ENCODE data around the gene SMC1A.

Gene SMC1A

GRCh38 chrX:53354669-53355068 is 67.8 kb downstream of the SMC1A start:
- H3K4me3 ChIP-seq (ENCODE audit: low read depth, low read length) = no peak overlapping the region
- H3K23ac ChIP-seq (ENCODE audit: low read length) = no peak overlapping the region
- no peak overlapping the region for H3K14ac ChIP-seq (ENCODE audit: low read length)
- no peaks in the 10 kb centered on the region for H3K79me2 ChIP-seq (ENCODE audit: control insufficient read depth, insufficient read depth, low read length, poor library complexity)
- no peak overlapping the region for H3K4ac ChIP-seq (ENCODE audit: low read depth, low read length)
- no peak overlapping the region for H2BK5ac ChIP-seq (ENCODE audit: low read depth, low read length, poor library complexity)
- no peak overlapping the region for H4K12ac ChIP-seq (ENCODE audit: low read depth, low read length)
- H3K18ac ChIP-seq (ENCODE audit: low read length) = no peak overlapping the region
- WGBS (ENCODE audit: extremely low coverage, insufficient coverage, insufficient read length) = 100% methylated on average over 1 of the region's 2 CpGs
- no peaks in the 10 kb centered on the region for H3K79me1 ChIP-seq (ENCODE audit: low read length)
- H3K4me2 ChIP-seq (ENCODE audit: low read length) = no peak overlapping the region
- H3K9ac ChIP-seq (ENCODE audit: low read length) = no peak overlapping the region
- no peak overlapping the region for H3K27ac ChIP-seq (ENCODE audit: low read depth, low read length)
- no peaks in the 10 kb centered on the region for H3K9me3 ChIP-seq (ENCODE audit: insufficient read depth, low read depth, low read length)
- no peak overlapping the region for H4K91ac ChIP-seq (ENCODE audit: low read depth, low read length)
- no peak overlapping the region for H2AK5ac ChIP-seq (ENCODE audit: low read length)
- H3K27me3 ChIP-seq (ENCODE audit: insufficient read depth, low read length) = no peaks in the 10 kb centered on the region
- no peak overlapping the region for H2BK120ac ChIP-seq (ENCODE audit: insufficient read depth, low read length, poor library complexity)
- H4K8ac ChIP-seq (ENCODE audit: low read depth, low read length) = no peak overlapping the region
- H2BK12ac ChIP-seq (ENCODE audit: low read length) = no peak overlapping the region
- H3K4me1 ChIP-seq (ENCODE audit: control insufficient read depth in 1 of 2, insufficient read depth in 2 of 2, low read length in 2 of 2) = no peaks in the 10 kb centered on the region
- H2AFZ ChIP-seq (ENCODE audit: insufficient read depth, low read length, poor library complexity) = no peak overlapping the region
- DNase-seq = no peak
- H3K36me3 ChIP-seq (ENCODE audit: control insufficient read depth in 1 of 2, insufficient read depth in 2 of 2, low read length in 2 of 2) = no peaks in the 10 kb centered on the region

DNA sequence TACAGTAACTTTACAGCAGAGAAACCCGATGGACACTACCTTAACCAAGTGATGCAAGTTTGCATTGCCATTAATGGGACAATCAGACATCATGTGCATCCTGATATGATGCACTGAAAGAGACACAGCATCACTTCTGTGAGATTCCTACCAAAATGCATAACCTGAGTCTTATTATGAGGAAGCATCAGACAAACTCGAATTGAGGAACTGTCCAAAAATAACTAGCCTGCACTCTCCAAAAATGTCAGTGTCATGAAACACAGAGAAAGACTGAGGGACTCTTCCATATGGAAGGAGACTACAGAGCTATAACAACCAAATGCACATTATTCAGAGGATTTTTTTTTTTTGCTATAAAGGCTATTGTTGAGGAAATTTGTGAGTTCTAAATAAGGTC is 74.5 kb downstream of the SMC1A start:
- Histone ChIP-seq H3K36me3 (ENCODE audit: control insufficient read depth in 1 of 2, insufficient read depth in 2 of 2, low read length in 2 of 2) (no peaks in the 10 kb centered on the region), H2BK12ac (ENCODE audit: low read length) (no peak overlapping the region), H2AK5ac (ENCODE audit: low read length) (no peak overlapping the region), H3K14ac (ENCODE audit: low read length) (no peak overlapping the region), H3K4me3 (ENCODE audit: low read depth, low read length) (no peak overlapping the region), H3K23ac (ENCODE audit: low read length) (no peak overlapping the region), H3K9ac (ENCODE audit: low read length) (no peak overlapping the region), H4K12ac (ENCODE audit: low read depth, low read length) (no peak overlapping the region), H3K18ac (ENCODE audit: low read length) (no peak overlapping the region), H2AFZ (ENCODE audit: insufficient read depth, low read length, poor library complexity) (no peak overlapping the region), H3K27me3 (ENCODE audit: insufficient read depth, low read length) (no peaks in the 10 kb centered on the region), H3K79me2 (ENCODE audit: control insufficient read depth, insufficient read depth, low read length, poor library complexity) (no peaks in the 10 kb centered on the region), H3K79me1 (ENCODE audit: low read length) (no peaks in the 10 kb centered on the region), H2BK120ac (ENCODE audit: insufficient read depth, low read length, poor library complexity) (no peak overlapping the region), H3K27ac (ENCODE audit: low read depth, low read length) (no peak overlapping the region), H4K8ac (ENCODE audit: low read depth, low read length) (no peak overlapping the region), H3K4me2 (ENCODE audit: low read length) (no peak overlapping the region), H3K4me1 (ENCODE audit: control insufficient read depth in 1 of 2, insufficient read depth in 2 of 2, low read length in 2 of 2) (no peaks in the 10 kb centered on the region), H4K91ac (ENCODE audit: low read depth, low read length) (no peak overlapping the region), H3K9me3 (ENCODE audit: insufficient read depth, low read depth, low read length) (no peaks in the 10 kb centered on the region), H3K4ac (ENCODE audit: low read depth, low read length) (no peak overlapping the region), H2BK5ac (ENCODE audit: low read depth, low read length, poor library complexity) (no peak overlapping the region)
- DNase-seq = no peak
- WGBS (ENCODE audit: extremely low coverage, insufficient coverage, insufficient read length) = no CpG with 5 or more reads among the region's 2 CpGs

DNA sequence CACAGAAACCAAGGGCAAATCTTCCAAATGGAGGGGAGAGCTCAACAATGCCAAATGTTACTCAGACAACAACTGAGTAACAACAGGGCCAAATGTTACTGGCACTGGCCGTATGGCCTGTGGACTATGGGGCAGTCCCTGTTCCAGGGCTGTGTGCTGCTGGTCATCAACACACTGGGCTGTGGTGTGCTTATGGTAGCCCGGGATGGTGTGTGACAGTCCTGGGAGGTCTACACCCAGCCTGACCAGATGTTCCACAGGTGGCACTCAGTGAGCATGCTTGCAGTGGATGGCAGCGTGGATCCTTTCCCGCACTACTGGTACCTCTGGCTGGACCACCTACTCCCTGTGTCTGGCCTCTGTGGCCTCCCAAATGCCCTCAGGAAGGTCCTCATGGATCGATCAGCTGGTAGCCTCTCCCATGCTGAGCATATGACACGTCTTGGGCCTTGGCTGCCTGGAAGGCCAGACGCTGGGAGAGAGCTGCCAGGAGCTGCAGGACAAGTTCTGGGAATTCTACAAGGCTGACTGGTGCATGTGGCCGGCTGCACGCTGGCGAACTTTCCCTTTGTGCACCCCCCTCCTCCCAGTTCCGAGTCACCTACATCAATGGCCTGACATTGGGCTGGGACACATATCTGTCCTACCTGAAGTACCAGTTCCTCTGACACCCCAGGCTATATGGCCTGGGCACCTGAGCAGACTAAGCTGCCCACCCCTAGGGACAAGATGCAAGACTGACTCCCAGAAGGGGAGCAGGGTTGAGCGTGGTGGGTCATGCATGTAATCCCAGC is 81.4 kb downstream of the SMC1A start:
- Histone ChIP-seq H3K18ac (ENCODE audit: low read length) (no peak overlapping the region), H3K4me2 (ENCODE audit: low read length) (no peak overlapping the region), H4K91ac (ENCODE audit: low read depth, low read length) (no peak overlapping the region), H3K36me3 (ENCODE audit: control insufficient read depth in 1 of 2, insufficient read depth in 2 of 2, low read length in 2 of 2) (no peaks in the 10 kb centered on the region), H2BK120ac (ENCODE audit: insufficient read depth, low read length, poor library complexity) (no peak overlapping the region), H2BK5ac (ENCODE audit: low read depth, low read length, poor library complexity) (no peak overlapping the region), H3K4ac (ENCODE audit: low read depth, low read length) (no peak overlapping the region), H4K8ac (ENCODE audit: low read depth, low read length) (no peak overlapping the region), H2BK12ac (ENCODE audit: low read length) (no peak overlapping the region), H3K9me3 (ENCODE audit: insufficient read depth, low read depth, low read length) (no peaks in the 10 kb centered on the region), H2AFZ (ENCODE audit: insufficient read depth, low read length, poor library complexity) (no peak overlapping the region), H3K9ac (ENCODE audit: low read length) (no peak overlapping the region), H3K4me1 (ENCODE audit: control insufficient read depth in 1 of 2, insufficient read depth in 2 of 2, low read length in 2 of 2) (peaks cover 5 to 8% of the 10 kb centered on the region in 2 experiments), H3K27me3 (ENCODE audit: insufficient read depth, low read length) (no peaks in the 10 kb centered on the region), H3K4me3 (ENCODE audit: low read depth, low read length) (no peak overlapping the region), H3K14ac (ENCODE audit: low read length) (no peak overlapping the region), H3K27ac (ENCODE audit: low read depth, low read length) (no peak overlapping the region), H3K79me1 (ENCODE audit: low read length) (no peaks in the 10 kb centered on the region), H3K23ac (ENCODE audit: low read length) (no peak overlapping the region), H4K12ac (ENCODE audit: low read depth, low read length) (no peak overlapping the region), H3K79me2 (ENCODE audit: control insufficient read depth, insufficient read depth, low read length, poor library complexity) (no peaks in the 10 kb centered on the region), H2AK5ac (ENCODE audit: low read length) (no peak overlapping the region)
- no peak for DNase-seq
- WGBS (ENCODE audit: extremely low coverage, insufficient coverage, insufficient read length) = no CpG with 5 or more reads among the region's 12 CpGs

- no CpG with 5 or more reads among the region's 10 CpGs for WGBS (ENCODE audit: extremely low coverage, insufficient coverage, insufficient read length)
- Histone ChIP-seq H2BK5ac (ENCODE audit: low read depth, low read length, poor library complexity) (no peak overlapping the region), H3K9ac (ENCODE audit: low read length) (no peak overlapping the region), H4K8ac (ENCODE audit: low read depth, low read length) (no peak overlapping the region), H4K12ac (ENCODE audit: low read depth, low read length) (no peak overlapping the region), H2BK12ac (ENCODE audit: low read length) (no peak overlapping the region), H3K79me1 (ENCODE audit: low read length) (no peaks in the 10 kb centered on the region), H2BK120ac (ENCODE audit: insufficient read depth, low read length, poor library complexity) (no peak overlapping the region), H3K4ac (ENCODE audit: low read depth, low read length) (no peak overlapping the region), H3K27ac (ENCODE audit: low read depth, low read length) (no peak overlapping the region), H2AK5ac (ENCODE audit: low read length) (no peak overlapping the region), H4K91ac (ENCODE audit: low read depth, low read length) (no peak overlapping the region), H3K9me3 (ENCODE audit: insufficient read depth, low read depth, low read length) (no peaks in the 10 kb centered on the region), H3K79me2 (ENCODE audit: control insufficient read depth, insufficient read depth, low read length, poor library complexity) (no peaks in the 10 kb centered on the region), H3K36me3 (ENCODE audit: control insufficient read depth in 1 of 2, insufficient read depth in 2 of 2, low read length in 2 of 2) (no peaks in the 10 kb centered on the region), H3K4me3 (ENCODE audit: low read depth, low read length) (no peak overlapping the region), H3K18ac (ENCODE audit: low read length) (no peak overlapping the region), H3K23ac (ENCODE audit: low read length) (no peak overlapping the region), H3K14ac (ENCODE audit: low read length) (no peak overlapping the region), H3K4me1 (ENCODE audit: control insufficient read depth in 1 of 2, insufficient read depth in 2 of 2, low read length in 2 of 2) (peaks cover 5 to 8% of the 10 kb centered on the region in 2 experiments), H3K27me3 (ENCODE audit: insufficient read depth, low read length) (no peaks in the 10 kb centered on the region), H2AFZ (ENCODE audit: insufficient read depth, low read length, poor library complexity) (no peak overlapping the region), H3K4me2 (ENCODE audit: low read length) (no peak overlapping the region)
- no peak for DNase-seq
These were observed 85.4 kb downstream of the SMC1A start for GRCh38 chrX:53337101-53337500.
